ENCODE data around the gene GALNT13.
A peak's percentile ranks its signal among the peaks of the same experiment; 100 is the strongest.
"Not testable (repeated sequence)": the region's sequence is repeated elsewhere in the genome, so short reads cannot be mapped to it uniquely, and the experiment has no call there.

The GALNT13 gene

GRCh38 chr2:154428022-154428421, 556.3 kb downstream of the GALNT13 start:
- no peak for DNase-seq

- DNase-seq = no peak
Observed at GRCh38 chr2:154433010-154433409, 561.3 kb downstream of the GALNT13 start.

- DNase-seq = no peak
Observed at GRCh38 chr2:154437104-154437503, 565.4 kb downstream of the GALNT13 start.

GRCh38 chr2:154439156-154439555, 567.4 kb downstream of the GALNT13 start:
- DNase-seq = peak in 1 of 2 experiments; percentile 18

- DNase-seq = no peak
Observed at GRCh38 chr2:154443919-154444318, 572.2 kb downstream of the GALNT13 start.

GRCh38 chr2:154446324-154446723, 574.6 kb downstream of the GALNT13 start:
- DNase-seq = no peak

- DNase-seq = peak in 1 of 2 experiments; percentile 42
Observed at GRCh38 chr2:154447727-154448418, 576.2 kb downstream of the GALNT13 start.

- no peak for DNase-seq
Observed at GRCh38 chr2:154449951-154450658, 578.4 kb downstream of the GALNT13 start.

GRCh38 chr2:154452471-154452870, 580.7 kb downstream of the GALNT13 start:
- DNase-seq = no peak

- peak; percentile 3 to 50 for DNase-seq
Observed at GRCh38 chr2:154452906-154453493, 581.3 kb downstream of the GALNT13 start.

- DNase-seq = no peak
Observed at GRCh38 chr2:154455166-154455565, 583.4 kb downstream of the GALNT13 start.

GRCh38 chr2:154455866-154456265, 584.1 kb downstream of the GALNT13 start:
- no peak for DNase-seq

- DNase-seq = no peak
Observed at GRCh38 chr2:154457286-154457685, 585.6 kb downstream of the GALNT13 start.

- DNase-seq = no peak
Observed at GRCh38 chr2:154459286-154459685, 587.6 kb downstream of the GALNT13 start.

GRCh38 chr2:154462634-154463033, 590.9 kb downstream of the GALNT13 start:
- DNase-seq = no peak

GRCh38 chr2:154466226-154466625, 594.5 kb downstream of the GALNT13 start:
- DNase-seq = no peak

- no peak for DNase-seq
Observed at GRCh38 chr2:154470376-154470775, 598.7 kb downstream of the GALNT13 start.

- not testable (repeated sequence) for DNase-seq
Observed at GRCh38 chr2:154471492-154471891, 599.8 kb downstream of the GALNT13 start.

GRCh38 chr2:154477319-154477718, 605.6 kb downstream of the GALNT13 start:
- DNase-seq = no peak

GRCh38 chr2:154480521-154480920, 608.8 kb downstream of the GALNT13 start:
- DNase-seq = peak in 1 of 2 experiments; percentile 22

GRCh38 chr2:154481336-154481735, 609.6 kb downstream of the GALNT13 start:
- DNase-seq = peak in 1 of 2 experiments; percentile 12

- peak; percentile 6 to 55 for DNase-seq
Observed at GRCh38 chr2:154484338-154485099, 612.8 kb downstream of the GALNT13 start.

- no peak for DNase-seq
Observed at GRCh38 chr2:154488801-154489200, 617.1 kb downstream of the GALNT13 start.

Data from NCI-H2081 (cell line).